ENCODE data around the gene CAMK1G. TPM values are rescaled to one million over a fixed set of nuclear protein-coding genes. Genes with fewer than 3 reads are reported as not detected.

Gene CAMK1G
- not detected in 2 replicates for total RNA-seq

DNA sequence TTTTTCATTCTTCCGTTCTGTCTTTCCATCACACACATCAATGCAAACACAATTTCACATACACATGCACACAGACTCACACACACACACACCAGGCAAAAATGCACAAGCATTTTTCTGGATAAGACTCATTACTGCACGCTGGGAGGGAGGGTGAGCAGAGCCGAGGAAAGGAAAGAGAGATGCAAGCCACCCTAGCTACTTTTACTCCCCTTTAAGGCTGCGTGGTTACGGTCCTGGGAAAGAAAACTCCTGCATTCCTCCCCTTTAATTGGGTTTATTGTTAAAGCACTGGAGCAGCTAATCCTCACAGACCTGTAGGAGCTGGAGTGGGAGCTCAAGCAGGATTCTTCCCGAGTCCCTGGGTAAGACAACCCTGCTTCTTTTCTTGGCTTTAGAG lies at the start of gene CAMK1G:
Gene CAMK1G, plus strand, starts transcription at position 307 of the 400 bp plus-strand sequence. CDS start 11,270 bp downstream, outside the sequence.

DNA sequence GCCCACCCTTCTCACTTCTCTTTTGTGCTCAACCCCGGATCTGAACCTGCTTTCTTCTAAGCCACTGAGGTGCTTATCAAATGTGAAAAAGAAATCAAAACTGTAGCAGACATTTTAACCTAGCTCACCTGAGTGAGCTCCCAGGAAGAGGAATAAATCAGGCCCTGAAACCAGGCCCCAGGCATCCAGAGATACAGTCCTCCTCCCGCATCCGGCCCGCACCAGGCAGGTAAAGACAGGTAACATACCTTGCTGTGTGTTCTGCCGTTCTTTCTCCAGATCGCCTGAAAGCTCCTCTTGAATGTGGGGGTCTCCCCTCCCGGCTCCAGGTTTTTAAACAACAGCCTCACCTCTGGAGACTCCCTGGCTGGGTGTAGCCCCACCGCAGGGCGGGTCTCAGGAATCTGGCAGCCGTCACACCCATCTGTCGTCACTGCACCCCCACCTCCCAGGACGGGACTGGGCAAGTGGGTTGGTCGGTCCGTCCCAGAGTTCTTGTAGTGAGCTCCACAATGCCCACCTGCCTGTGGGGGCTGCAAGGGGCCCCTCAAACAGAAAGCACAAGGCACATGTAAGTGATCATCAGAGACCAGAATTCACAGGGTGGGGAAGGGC lies 68.7 kb downstream of the CAMK1G start, which contains the start of gene LAMB3:
Gene LAMB3, minus strand, starts transcription at position 305 of the 615 bp plus-strand sequence. CDS start 1,481 bp downstream, outside the sequence.

Other genes starting within 250 kb of the CAMK1G start
- gene LAMB3, start 68.7 kb downstream of the CAMK1G start, total RNA-seq: 3.6 and 3.8 TPM in 2 replicates
- 0.32 and 1.1 TPM in 2 replicates for gene G0S2, start 91.7 kb downstream of the CAMK1G start, total RNA-seq
- gene HSD11B1, start 121.1 kb downstream of the CAMK1G start, total RNA-seq: 0.32 and 0.61 TPM in 2 replicates
- under 0.01 TPM in 1 of 2 replicates, not detected in the other for gene TRAF3IP3, start 172.3 kb downstream of the CAMK1G start, total RNA-seq
- gene C1orf74, start 200.8 kb downstream of the CAMK1G start, total RNA-seq: 2.9 and 4.1 TPM in 2 replicates
- gene IRF6, start 222.4 kb downstream of the CAMK1G start, total RNA-seq: 36.4 and 72.9 TPM in 2 replicates
- 4.9 and 7.0 TPM in 2 replicates for gene UTP25, start 244.3 kb downstream of the CAMK1G start, total RNA-seq